GM12873 (cell line): ENCODE results near the gene NTNG1.

Source experiments
- CTCF ChIP-seq: IDR thresholded peaks from 2 replicates; pipeline ENCODE4 v1.5.1; 2012; ENCODE audit warnings: low read depth, mild to moderate bottlenecking, moderate library complexity, low read length, control low read depth; ENCODE audit not compliant: insufficient read depth; ENCODE audit errors: missing control alignments

NTNG1 gene

GRCh38 chr1:107263291-107263915 lies 122.6 kb downstream of the NTNG1 start:
- no peak for TF ChIP-seq CTCF

- TF ChIP-seq CTCF: no peak
These were observed 123.2 kb downstream of the NTNG1 start for GRCh38 chr1:107264007-107264406.

DNA sequence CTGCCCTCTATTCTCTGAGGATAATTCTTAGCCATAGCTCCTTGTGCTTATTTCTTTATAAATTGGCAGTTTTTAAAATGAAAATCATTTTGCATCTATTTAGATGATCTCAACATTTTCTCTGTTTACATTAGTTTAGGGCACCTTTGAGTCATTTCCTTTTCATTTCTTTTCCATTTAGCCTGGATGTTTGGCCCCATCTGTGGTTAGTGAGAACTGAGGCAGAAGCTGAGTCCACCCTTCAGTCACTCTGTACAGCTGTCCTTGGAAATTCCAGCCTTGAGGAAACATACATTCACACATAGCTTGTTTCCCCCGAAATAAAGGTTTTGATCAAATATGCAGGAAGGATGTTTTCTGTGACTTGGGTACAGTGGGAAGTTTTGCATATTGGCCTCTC lies 123.7 kb downstream of the NTNG1 start:
- no peak for TF ChIP-seq CTCF

GRCh38 chr1:107267489-107267888 lies 126.7 kb downstream of the NTNG1 start:
- TF ChIP-seq CTCF: no peak

GRCh38 chr1:107272321-107272720 lies 131.5 kb downstream of the NTNG1 start:
- no peak for TF ChIP-seq CTCF

DNA sequence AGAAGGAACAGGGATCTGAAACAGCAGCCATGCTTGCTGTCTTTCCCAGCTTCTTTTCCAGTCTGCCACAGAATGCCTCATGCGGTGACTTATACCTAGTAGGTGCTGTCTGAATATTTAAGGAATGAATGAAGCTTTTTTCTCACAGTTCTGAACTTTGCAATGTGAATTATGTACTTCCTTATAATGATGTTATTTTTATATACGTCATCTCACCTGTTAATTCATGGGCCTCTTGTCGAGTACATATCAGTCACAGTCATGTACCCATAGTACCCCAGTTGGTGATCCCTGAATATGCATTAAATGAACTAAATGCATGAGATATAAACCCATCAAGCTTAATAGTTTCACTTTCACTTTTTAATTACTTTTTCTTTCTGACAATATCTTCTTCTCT lies 132.7 kb downstream of the NTNG1 start:
- no peak for TF ChIP-seq CTCF

DNA sequence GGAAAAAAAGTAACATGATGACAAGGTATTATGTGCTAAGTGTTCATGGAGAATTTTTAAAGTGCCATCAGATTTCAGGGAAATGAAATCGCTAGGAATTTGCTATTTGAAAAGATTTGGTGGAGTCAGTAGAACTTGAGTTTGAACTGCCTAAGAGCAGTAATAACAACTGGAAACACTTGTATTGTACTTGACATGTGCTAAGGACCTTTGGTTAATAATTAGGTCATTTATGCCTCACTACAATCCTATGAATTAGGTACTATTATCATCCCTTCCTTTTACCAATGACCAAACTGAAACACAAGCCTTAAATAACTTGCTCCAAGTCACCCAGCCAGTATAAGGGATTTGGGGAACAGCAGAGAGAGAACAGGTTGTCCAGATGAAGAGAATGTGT lies 133.4 kb downstream of the NTNG1 start:
- TF ChIP-seq CTCF: no peak
